SK-N-SH treated with all-trans-retinoic acid at 6 μM for 48 hours (cell line): ENCODE measurements around the gene ECHDC3.

ENCODE experiments used
- ATAC-seq: fragments of 200-7000 bp; cut with Tn5 transposase; 3 replicates; pipeline ENCODE4 v1.9.1; 2020; ENCODE audit warnings: mild to moderate bottlenecking, moderate library complexity
- ARNTL ChIP-seq: fragments of 450-650 bp; formaldehyde crosslinking; IDR thresholded peaks from 2 replicates; pipeline ENCODE4 v1.5.0; 2020; ENCODE audit warnings: low read depth, mild to moderate bottlenecking, moderate library complexity, borderline replicate concordance
- BACH2 ChIP-seq: fragments of 250-450 bp; sonication (Bioruptor Pico); IDR thresholded peaks from 2 replicates; pipeline ENCODE4 v1.9.0; 2021; ENCODE audit warnings: mild to moderate bottlenecking, borderline replicate concordance
- CSDC2 ChIP-seq: fragments of 250-450 bp; sonication (Bioruptor Pico); IDR thresholded peaks from 2 replicates; pipeline ENCODE4 v1.5.0; 2020; ENCODE audit warnings: mild to moderate bottlenecking, moderate library complexity
- ESRRG ChIP-seq: fragments of 250-450 bp; sonication (Bioruptor Pico); IDR thresholded peaks from 2 replicates; pipeline ENCODE4 v1.6.1; 2021; ENCODE audit warnings: mild to moderate bottlenecking
- GLIS3 ChIP-seq: fragments of 250-450 bp; sonication (Bioruptor Pico); IDR thresholded peaks from 2 replicates; pipeline ENCODE4 v1.5.0; 2020; ENCODE audit warnings: mild to moderate bottlenecking, moderate library complexity
- ISL1 ChIP-seq: fragments of 250-450 bp; sonication (Bioruptor Pico); IDR thresholded peaks from 2 replicates; pipeline ENCODE4 v2.1.2; 2022; ENCODE audit warnings: mild to moderate bottlenecking, moderate library complexity
- OSR1 ChIP-seq: fragments of 250-450 bp; sonication (Bioruptor Pico); IDR thresholded peaks from 2 replicates; pipeline ENCODE4 v1.8.0; 2022; ENCODE audit warnings: moderate library complexity, mild to moderate bottlenecking, inconsistent platforms
- PATZ1 ChIP-seq: fragments of 250-450 bp; sonication (Bioruptor Pico); IDR thresholded peaks from 2 replicates; pipeline ENCODE4 v1.8.0; 2020; ENCODE audit warnings: mild to moderate bottlenecking, moderate library complexity, borderline replicate concordance
- POU6F1 ChIP-seq: fragments of 250-450 bp; sonication (Bioruptor Pico); IDR thresholded peaks from 2 replicates; pipeline ENCODE4 v1.8.0; 2021; ENCODE audit warnings: low read depth, mild to moderate bottlenecking, moderate library complexity, borderline replicate concordance
- RARB ChIP-seq: fragments of 250-450 bp; sonication (Bioruptor Pico); IDR thresholded peaks from 2 replicates; pipeline ENCODE4 v1.8.0; 2021; ENCODE audit warnings: mild to moderate bottlenecking, moderate library complexity
- SNAI2 ChIP-seq: fragments of 250-450 bp; sonication (Bioruptor Pico); IDR thresholded peaks from 2 replicates; pipeline ENCODE4 v1.5.0; 2020; ENCODE audit warnings: mild to moderate bottlenecking, moderate library complexity
- TOX ChIP-seq: fragments of 250-450 bp; sonication (Bioruptor Pico); IDR thresholded peaks from 2 replicates; pipeline ENCODE4 v1.8.0; 2021; ENCODE audit warnings: mild to moderate bottlenecking, moderate library complexity, borderline replicate concordance
- TSHZ2 ChIP-seq: fragments of 250-450 bp; sonication (Bioruptor Pico); IDR thresholded peaks from 2 replicates; pipeline ENCODE4 v1.5.0; 2020; ENCODE audit warnings: mild to moderate bottlenecking, moderate library complexity
- ZC3H10 ChIP-seq: fragments of 250-450 bp; sonication (Bioruptor Pico); IDR thresholded peaks from 2 replicates; pipeline ENCODE4 v1.5.1; 2021; ENCODE audit warnings: mild to moderate bottlenecking, moderate library complexity
- ZFP3 ChIP-seq: fragments of 250-450 bp; sonication (Bioruptor Pico); IDR thresholded peaks from 2 replicates; pipeline ENCODE4 v1.5.0; 2020; ENCODE audit warnings: mild to moderate bottlenecking, moderate library complexity
- ZFP30 ChIP-seq: fragments of 450-650 bp; formaldehyde crosslinking; IDR thresholded peaks from 2 replicates; pipeline ENCODE4 v1.5.0; 2022; ENCODE audit warnings: mild to moderate bottlenecking, moderate library complexity
- ZNF565 ChIP-seq: fragments of 450-650 bp; formaldehyde crosslinking; conservative IDR thresholded peaks from 2 replicates; pipeline ENCODE4 v1.5.0; 2020; ENCODE audit warnings: low read depth, mild to moderate bottlenecking, moderate library complexity
- ZNF70 ChIP-seq: fragments of 450-650 bp; formaldehyde crosslinking; IDR thresholded peaks from 2 replicates; pipeline ENCODE4 v1.5.0; 2020; ENCODE audit warnings: mild to moderate bottlenecking, moderate library complexity
- ZNF8 ChIP-seq: fragments of 450-650 bp; formaldehyde crosslinking; IDR thresholded peaks from 2 replicates; pipeline ENCODE4 v1.5.0; 2020; ENCODE audit warnings: mild to moderate bottlenecking, moderate library complexity
- TF ChIP-seq, protein P1 (sequence below): fragments of 250-450 bp; sonication (Bioruptor Pico); IDR thresholded peaks from 2 replicates; pipeline ENCODE4 v1.5.1; 2020; ENCODE audit warnings: low read depth, mild to moderate bottlenecking, moderate library complexity

The ECHDC3 gene

GRCh38 chr10:11805792-11806191, 63.6 kb downstream of the ECHDC3 start:
- ATAC-seq, result no peak
- TF ChIP-seq ZFP3 (CRISPR knock-in tag) (no peak), POU6F1 (CRISPR knock-in tag) (no peak), OSR1 (CRISPR knock-in tag) (no peak), ZC3H10 (CRISPR knock-in tag) (no peak), CSDC2 (CRISPR knock-in tag) (no peak), ARNTL (no peak), TOX (no peak), RARB (CRISPR knock-in tag) (no peak), TSHZ2 (no peak), ZNF70 (CRISPR knock-in tag) (no peak), ZFP30 (CRISPR knock-in tag) (no peak), ZNF8 (CRISPR knock-in tag) (no peak)

- ATAC-seq, result no peak
- no peak for TF ChIP-seq GLIS3 (CRISPR knock-in tag)
- no peak for TF ChIP-seq ISL1 (CRISPR knock-in tag)
- no peak for TF ChIP-seq ZNF70 (CRISPR knock-in tag)
- TF ChIP-seq OSR1 (CRISPR knock-in tag), result no peak
Measured at GRCh38 chr10:11806706-11807105, 64.5 kb downstream of the ECHDC3 start.

GRCh38 chr10:11808808-11809207, 66.6 kb downstream of the ECHDC3 start:
- no peak for ATAC-seq
- no peak for TF ChIP-seq GLIS3 (CRISPR knock-in tag)
- TF ChIP-seq, all 23 proteins: peak for 0

DNA sequence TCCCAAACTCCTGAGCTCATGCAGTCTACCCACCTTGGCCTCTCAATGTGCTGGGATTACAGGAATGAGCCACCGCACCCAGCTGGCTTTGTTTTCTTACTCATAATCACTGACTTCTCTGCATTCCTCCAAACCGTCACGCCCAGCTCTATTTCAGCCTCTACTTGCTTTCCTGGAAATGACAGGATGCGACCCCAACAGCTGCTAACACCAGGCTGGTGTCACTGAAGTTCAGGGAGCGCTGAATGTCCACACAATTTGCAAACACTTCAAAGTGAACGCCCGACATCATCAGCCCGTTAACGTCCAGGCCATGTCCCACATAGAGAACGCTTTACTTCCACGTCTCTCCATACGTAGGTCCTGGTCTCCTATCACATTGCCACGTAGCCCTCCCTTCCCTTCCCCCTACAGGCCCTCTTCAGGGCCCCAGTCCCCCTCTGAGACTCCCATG, 68.2 kb downstream of the ECHDC3 start:
- TF ChIP-seq TSHZ2, result no peak
- no peak for TF ChIP-seq CSDC2 (CRISPR knock-in tag)
- no peak for TF ChIP-seq TOX
- TF ChIP-seq ISL1 (CRISPR knock-in tag), result no peak
- TF ChIP-seq RARB (CRISPR knock-in tag), result no peak
- TF ChIP-seq ZFP30 (CRISPR knock-in tag), result no peak
- no peak for TF ChIP-seq ZNF70 (CRISPR knock-in tag)
- TF ChIP-seq POU6F1 (CRISPR knock-in tag), result no peak
- no peak for ATAC-seq

DNA sequence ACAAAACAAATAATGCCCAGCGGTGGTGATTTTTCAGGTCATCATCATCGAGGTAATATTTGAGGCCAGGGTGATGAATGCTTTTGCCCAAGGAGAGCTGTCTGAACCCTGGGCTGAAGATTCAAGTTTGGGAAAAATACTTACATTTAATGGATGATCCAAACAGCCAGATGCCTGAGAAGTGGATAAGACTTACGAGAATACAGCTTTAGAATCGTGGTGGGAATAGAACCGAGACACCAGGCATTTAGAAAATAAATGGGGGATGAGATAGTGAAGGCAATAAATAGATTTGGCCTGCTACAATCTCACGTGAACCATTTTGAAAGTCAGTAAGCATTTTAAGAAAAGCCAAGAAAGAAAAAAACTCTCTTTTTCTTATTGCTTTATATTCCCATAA, 68.8 kb downstream of the ECHDC3 start:
- no peak for ATAC-seq
- no peak for TF ChIP-seq POU6F1 (CRISPR knock-in tag)
- no peak for TF ChIP-seq ESRRG (CRISPR knock-in tag)
- no peak for TF ChIP-seq PATZ1 (CRISPR knock-in tag)
- TF ChIP-seq GLIS3 (CRISPR knock-in tag), result no peak
- no peak for TF ChIP-seq ZC3H10 (CRISPR knock-in tag)
- TF ChIP-seq, protein P1, sequence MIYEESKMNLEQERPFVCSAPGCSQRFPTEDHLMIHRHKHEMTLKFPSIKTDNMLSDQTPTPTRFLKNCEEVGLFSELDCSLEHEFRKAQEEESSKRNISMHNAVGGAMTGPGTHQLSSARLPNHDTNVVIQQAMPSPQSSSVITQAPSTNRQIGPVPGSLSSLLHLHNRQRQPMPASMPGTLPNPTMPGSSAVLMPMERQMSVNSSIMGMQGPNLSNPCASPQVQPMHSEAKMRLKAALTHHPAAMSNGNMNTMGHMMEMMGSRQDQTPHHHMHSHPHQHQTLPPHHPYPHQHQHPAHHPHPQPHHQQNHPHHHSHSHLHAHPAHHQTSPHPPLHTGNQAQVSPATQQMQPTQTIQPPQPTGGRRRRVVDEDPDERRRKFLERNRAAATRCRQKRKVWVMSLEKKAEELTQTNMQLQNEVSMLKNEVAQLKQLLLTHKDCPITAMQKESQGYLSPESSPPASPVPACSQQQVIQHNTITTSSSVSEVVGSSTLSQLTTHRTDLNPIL (CRISPR knock-in tag), result no peak
- no peak for TF ChIP-seq ZNF70 (CRISPR knock-in tag)
- no peak for TF ChIP-seq ZNF565 (CRISPR knock-in tag)
- TF ChIP-seq ZFP3 (CRISPR knock-in tag), result no peak
- TF ChIP-seq ZNF8 (CRISPR knock-in tag), result no peak
- no peak for TF ChIP-seq BACH2 (CRISPR knock-in tag)
- no peak for TF ChIP-seq SNAI2
- no peak for TF ChIP-seq CSDC2 (CRISPR knock-in tag)
- TF ChIP-seq RARB (CRISPR knock-in tag), result no peak
